Nephron progenitor cell (in vitro differentiated cells): Measurements from ENCODE around the gene COX18.

Source experiments
- DNase-seq: peaks from one replicate; pipeline ENCODE4 v3.0.0; 2021
- H3K27ac Mint-ChIP-seq: 2 replicates; pipeline ENCODE4 v1.8.0; 2021; ENCODE audit warnings: mild to moderate bottlenecking, moderate library complexity, mixed read lengths
- H3K27me3 Mint-ChIP-seq: 2 replicates; pipeline ENCODE4 v1.8.0; 2021; ENCODE audit warnings: mild to moderate bottlenecking, low read depth, mixed read lengths; ENCODE audit not compliant: poor library complexity
- H3K36me3 Mint-ChIP-seq: 2 replicates; pipeline ENCODE4 v1.8.0; 2021; ENCODE audit warnings: low read depth, mixed read lengths
- H3K4me1 Mint-ChIP-seq: 2 replicates; pipeline ENCODE4 v1.8.0; 2021; ENCODE audit warnings: mixed read lengths
- H3K4me3 Mint-ChIP-seq: 2 replicates; pipeline ENCODE4 v1.8.0; 2021; ENCODE audit warnings: mild to moderate bottlenecking, moderate library complexity, mixed read lengths
- H3K9me3 Mint-ChIP-seq: 2 replicates; pipeline ENCODE4 v1.8.0; 2021; ENCODE audit warnings: mild to moderate bottlenecking, moderate library complexity, mixed read lengths
- TF ChIP-seq, protein P1 (sequence below): fragments of 200-600 bp; sonication (generic); IDR thresholded peaks from 2 replicates; pipeline ENCODE4 v1.5.0; 2021; ENCODE audit warnings: antibody characterized with exemption

COX18 gene

GRCh38 chr4:73019462-73020047 is 50.0 kb downstream of the COX18 start:
- DNase-seq: peak; percentile 24
- Mint-ChIP-seq H3K4me1 (peaks cover 14% of the 10 kb centered on the region), H3K27me3 (no peaks in the 10 kb centered on the region), H3K27ac (no peak overlapping the region), H3K9me3 (no peaks in the 10 kb centered on the region), H3K36me3 (no peaks in the 10 kb centered on the region), H3K4me3 (no peak overlapping the region)
- TF ChIP-seq, protein P1, sequence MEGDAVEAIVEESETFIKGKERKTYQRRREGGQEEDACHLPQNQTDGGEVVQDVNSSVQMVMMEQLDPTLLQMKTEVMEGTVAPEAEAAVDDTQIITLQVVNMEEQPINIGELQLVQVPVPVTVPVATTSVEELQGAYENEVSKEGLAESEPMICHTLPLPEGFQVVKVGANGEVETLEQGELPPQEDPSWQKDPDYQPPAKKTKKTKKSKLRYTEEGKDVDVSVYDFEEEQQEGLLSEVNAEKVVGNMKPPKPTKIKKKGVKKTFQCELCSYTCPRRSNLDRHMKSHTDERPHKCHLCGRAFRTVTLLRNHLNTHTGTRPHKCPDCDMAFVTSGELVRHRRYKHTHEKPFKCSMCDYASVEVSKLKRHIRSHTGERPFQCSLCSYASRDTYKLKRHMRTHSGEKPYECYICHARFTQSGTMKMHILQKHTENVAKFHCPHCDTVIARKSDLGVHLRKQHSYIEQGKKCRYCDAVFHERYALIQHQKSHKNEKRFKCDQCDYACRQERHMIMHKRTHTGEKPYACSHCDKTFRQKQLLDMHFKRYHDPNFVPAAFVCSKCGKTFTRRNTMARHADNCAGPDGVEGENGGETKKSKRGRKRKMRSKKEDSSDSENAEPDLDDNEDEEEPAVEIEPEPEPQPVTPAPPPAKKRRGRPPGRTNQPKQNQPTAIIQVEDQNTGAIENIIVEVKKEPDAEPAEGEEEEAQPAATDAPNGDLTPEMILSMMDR: peak; percentile 78

- TF ChIP-seq, protein P1: no peak
- peak; percentile 22 for DNase-seq
- Mint-ChIP-seq H3K27me3 (no peaks in the 10 kb centered on the region), H3K36me3 (no peaks in the 10 kb centered on the region), H3K4me1 (peaks cover 14% of the 10 kb centered on the region), H3K27ac (no peak overlapping the region), H3K4me3 (no peak overlapping the region), H3K9me3 (no peaks in the 10 kb centered on the region)
These were observed 50.9 kb downstream of the COX18 start for GRCh38 chr4:73018595-73018994.

- Mint-ChIP-seq H3K27ac (no peak overlapping the region), H3K4me1 (peaks cover 1% of the 10 kb centered on the region), H3K27me3 (no peaks in the 10 kb centered on the region), H3K9me3 (peaks cover 8% of the 10 kb centered on the region), H3K36me3 (no peaks in the 10 kb centered on the region), H3K4me3 (no peak overlapping the region)
- TF ChIP-seq, protein P1: no peak
- DNase-seq: no peak
These were observed 56.2 kb downstream of the COX18 start for GRCh38 chr4:73013310-73013709.

GRCh38 chr4:73012673-73013072 is 56.8 kb downstream of the COX18 start:
- no peak for DNase-seq
- H3K4me1 Mint-ChIP-seq: no peaks in the 10 kb centered on the region
- TF ChIP-seq, protein P1: no peak
- H3K36me3 Mint-ChIP-seq: no peaks in the 10 kb centered on the region
- H3K27ac Mint-ChIP-seq: no peak overlapping the region
- no peak overlapping the region for H3K4me3 Mint-ChIP-seq
- H3K27me3 Mint-ChIP-seq: no peaks in the 10 kb centered on the region
- peaks cover 8% of the 10 kb centered on the region for H3K9me3 Mint-ChIP-seq

- Mint-ChIP-seq H3K27ac (no peak overlapping the region), H3K4me1 (no peaks in the 10 kb centered on the region), H3K36me3 (no peaks in the 10 kb centered on the region), H3K27me3 (no peaks in the 10 kb centered on the region), H3K9me3 (peaks cover 8% of the 10 kb centered on the region), H3K4me3 (no peak overlapping the region)
- TF ChIP-seq, protein P1: no peak
- no peak for DNase-seq
These were observed 57.9 kb downstream of the COX18 start for GRCh38 chr4:73011629-73011985.
